Embryonic facial prominence (tissue), 1 donor: ENCODE results near the gene KANSL3.
"Not testable (repeated sequence)": the region's sequence is repeated elsewhere in the genome, so short reads cannot be mapped to it uniquely, and the experiment has no call there.

Experiments used
- DNase-seq: peaks from one replicate; pipeline ENCODE4 v3.0.0-alpha.2; 2016; ENCODE audit errors: extremely low spot score

Gene KANSL3

DNA sequence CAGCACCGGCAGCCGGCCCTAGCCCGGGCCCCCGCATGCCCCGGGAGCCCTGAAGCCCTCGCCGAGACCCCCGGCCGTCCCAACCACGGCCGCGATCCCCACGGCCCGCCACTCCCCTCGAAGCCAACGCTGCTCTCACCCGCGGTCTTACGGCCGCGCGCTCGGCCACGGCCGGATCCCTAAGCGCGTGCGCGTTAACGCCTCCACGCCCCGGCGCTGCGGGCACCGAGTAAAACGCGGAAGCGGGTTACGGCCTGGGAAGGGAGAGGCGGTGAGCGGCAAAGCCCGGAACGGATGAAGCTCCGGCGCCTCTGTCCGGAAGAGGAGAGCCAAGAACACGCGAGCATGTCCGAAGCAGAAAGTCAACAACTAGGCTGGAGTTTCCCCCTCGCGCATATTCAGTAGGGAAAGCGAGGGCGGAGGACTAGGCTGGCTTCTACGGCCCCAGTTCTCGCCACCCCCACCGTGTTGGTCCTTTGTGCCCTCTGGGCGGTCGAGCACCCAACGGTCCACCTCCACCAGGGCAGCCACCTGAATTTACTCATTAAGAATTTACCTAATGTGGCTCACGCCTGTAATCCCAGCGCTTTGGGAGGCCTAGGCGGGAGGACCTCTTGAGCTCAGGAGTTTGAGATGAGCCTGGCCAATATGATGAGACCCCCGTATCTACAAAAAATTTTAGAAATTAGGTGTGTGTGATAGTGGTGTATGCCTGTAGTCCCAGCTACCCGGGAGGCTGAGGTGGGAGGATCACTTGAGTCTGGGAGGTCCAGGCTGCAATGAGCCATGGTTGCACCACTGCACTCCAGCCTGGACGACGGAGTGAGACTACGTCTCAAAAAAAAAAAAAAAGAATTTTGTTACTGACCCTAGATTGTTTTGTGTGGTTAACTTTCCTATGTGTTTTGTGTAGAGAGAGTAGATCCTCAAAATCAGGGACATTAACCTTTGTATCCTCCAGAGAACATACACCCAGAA, at the start of gene KANSL3:
KANSL3 (minus strand) TSS at position 169 of the 978 bp plus-strand sequence. CDS start 1,177 bp downstream, outside the sequence.
- DNase-seq, result peak; percentile 79

DNA sequence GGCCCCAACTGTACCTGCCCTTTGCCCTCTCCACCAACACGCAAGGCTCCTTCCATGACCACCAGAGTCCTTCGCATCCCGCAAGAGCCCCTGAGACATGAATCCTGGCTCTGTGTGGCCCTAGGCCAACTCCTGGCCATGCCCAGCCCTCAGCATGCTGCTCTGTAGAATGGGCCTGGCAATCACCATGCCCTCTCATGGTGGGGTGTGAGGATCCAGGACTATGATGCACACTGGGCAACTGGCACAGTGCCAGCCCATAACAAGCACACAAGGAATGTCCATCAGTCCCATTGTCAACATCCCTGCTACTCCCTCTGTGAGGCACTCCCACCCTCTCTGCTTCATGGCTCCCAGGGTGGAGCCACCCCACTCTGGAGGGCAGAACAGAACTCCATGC, 49.2 kb upstream of the KANSL3 start:
- DNase-seq, result no peak

DNA sequence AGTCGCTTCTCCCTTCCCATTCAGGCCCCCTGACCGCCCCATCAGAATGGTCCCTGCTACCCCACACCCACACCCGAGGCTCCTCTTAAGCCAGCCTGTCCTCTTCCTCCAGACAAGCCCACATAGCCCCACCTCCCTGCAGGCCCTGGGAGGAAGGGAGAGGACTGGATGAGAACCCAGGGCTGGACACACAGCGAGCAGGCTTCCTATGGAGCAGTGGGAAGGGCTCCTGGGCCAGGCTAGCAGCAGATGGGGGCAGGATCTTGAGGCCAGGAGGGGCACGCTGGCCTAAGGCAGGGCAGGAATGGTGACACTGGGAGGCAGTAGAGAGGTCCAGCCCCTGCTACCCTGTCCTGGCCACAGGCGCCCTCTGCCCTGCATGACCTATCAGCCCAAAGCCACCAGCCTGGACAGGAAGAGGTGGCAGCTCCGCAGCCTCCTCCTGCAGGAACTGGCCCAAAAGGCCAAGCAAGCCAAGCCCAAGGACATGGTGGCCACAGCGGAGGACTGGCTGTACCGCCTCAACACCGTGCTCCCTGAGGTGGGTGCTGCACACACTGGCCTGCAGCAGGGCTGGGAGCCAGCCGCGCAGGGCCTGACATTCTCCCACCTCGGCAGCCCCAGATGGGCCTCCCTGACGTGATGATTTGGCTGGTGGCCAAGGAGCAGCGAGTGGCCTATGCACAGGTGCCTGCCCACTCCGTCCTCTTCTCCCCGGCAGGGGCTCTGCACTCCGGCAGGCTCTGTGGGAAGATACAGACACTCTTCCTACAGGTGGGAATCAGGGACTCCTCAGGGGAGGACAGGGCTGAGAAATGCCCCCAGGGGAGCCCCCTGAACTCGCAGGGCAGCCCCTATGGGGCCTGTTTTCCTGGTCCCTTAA, 47.7 kb upstream of the KANSL3 start:
- DNase-seq, result no peak

DNA sequence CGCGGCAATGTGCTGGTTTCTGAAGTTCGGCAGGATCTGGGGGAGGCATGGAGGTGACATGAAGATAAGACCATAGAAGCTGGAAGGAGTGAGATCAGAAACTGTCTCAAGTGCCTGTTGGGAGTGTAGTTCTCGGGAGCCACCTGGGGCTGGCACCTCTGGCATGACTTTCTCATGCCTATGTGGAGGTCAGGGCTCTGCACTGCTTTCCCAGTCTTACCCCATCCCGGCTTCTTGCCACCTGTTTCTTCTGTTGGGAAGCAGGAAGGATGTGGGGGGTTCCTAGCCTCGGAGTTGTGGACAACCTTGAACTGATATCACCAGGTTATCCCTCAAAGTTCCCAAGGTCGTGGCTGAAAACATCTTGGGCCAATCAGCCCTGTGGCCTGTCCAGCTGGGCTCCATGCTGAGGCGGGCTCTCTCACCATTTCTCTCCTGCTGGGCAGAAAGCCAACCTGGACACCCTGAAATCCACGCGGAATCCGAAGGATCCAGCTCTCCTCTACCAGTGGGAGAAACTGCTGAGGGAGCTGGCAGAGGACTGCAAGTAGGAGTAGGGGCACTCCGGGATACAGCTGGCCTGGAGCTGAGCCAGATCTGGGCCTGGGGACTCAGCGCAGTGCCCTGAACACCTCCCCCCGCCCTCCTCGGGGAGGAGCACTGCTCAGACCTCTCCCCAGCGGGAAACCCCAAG, 46.9 kb upstream of the KANSL3 start:
- no peak for DNase-seq

DNA sequence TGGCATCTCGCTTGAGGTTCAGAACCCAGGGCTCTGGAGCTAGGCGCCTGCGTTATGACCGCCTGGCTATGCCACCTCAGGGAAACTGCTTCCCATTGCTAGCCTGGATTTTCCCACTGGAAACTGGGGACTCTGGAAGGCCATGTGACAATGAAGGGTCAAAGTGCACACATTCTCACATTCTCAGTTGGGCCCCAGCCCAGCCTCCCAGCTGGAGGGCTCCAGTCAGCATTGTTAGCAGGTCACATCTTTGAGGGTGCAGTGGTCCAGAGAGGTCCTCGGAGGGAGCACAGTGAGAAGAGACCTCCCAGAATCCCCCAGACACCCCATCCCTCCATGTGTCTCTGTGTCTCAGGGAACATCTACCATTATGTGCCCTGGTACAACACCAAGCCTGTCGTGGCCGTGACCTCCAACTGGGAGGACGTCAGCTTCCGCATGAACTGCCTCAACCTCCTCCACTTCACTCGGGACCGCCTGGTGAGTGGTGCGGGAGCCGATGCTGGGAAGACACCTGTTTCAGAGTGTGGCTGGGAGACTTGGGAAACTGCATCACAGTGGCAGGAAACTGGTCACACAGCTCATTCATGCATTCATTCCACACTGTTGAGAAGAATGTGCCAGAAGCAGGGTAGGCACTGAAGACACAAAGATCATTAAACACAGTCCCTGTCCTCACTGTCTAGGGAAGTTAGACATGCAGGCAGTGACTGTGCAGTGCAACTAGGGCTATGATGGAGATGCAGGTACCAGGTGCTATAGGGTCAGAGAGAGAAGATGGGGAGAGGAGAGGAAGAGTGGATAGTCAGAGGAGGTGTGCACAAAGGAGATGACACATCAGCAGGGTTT, 46.1 kb upstream of the KANSL3 start:
- DNase-seq, result no peak

DNA sequence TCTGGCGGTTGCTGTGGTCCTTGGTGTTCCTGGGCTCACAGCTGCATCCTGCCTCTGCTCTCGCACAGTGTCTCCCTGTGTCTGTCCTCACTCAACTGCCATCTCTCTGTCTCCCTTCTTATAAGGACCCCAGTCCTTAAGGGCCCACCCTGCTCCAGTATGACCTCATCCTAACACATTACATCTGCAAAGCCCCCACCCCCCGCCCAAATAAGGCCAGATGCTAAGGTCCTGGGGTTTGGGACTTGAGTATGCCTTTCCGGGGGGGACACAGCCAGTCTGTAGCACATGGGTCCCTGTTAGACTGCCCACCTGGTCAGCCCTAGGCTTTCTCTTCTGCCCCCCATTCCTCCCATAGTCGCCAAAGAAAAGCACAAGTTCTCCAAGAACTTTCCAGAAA, 45.2 kb upstream of the KANSL3 start:
- DNase-seq, result no peak

DNA sequence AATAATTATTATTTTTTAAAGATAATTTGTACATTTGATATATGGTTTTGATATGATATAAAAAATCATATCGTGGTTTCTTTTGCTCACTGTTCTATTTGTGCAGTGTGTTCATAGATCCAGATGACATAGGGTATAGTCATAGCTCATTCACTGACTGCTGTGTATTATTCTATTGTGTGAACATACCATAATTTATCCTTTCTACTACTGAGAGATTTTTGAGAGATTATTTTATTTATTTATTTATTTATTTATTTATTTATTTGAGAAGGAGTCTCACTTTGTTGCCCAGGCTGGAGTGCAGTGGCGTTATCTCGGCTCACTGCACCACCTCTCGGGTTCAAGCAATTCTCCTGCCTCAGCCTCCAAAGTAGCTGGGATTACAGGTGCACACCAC, 43.4 kb upstream of the KANSL3 start:
- DNase-seq, result no peak

DNA sequence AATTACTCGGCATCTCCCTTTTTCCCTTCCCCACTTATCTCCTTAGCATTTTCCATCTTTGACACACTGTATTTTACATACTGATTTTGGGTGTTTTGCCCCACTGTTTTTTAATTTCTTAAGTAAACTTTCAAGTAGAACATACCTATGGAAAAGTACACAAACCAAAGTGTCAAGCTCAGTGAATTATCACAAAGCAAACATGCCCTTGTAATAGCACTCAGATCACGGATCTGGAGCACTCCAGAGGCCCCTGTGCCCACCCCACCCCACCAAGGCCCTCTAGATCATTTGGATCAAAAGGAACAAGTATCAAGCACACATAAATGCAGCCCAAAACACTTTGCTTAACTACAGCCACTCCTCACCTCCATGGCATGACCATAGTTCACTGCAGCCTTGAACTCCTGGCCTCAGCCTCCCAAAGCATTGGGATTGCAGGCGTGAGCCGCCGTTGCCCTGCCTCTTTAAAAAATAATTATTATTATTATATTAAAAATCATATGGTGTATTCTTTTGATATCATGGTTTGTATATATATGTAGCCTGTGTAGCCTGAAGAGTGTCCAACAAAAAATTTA, 42.5 kb upstream of the KANSL3 start:
- DNase-seq, result no peak

DNA sequence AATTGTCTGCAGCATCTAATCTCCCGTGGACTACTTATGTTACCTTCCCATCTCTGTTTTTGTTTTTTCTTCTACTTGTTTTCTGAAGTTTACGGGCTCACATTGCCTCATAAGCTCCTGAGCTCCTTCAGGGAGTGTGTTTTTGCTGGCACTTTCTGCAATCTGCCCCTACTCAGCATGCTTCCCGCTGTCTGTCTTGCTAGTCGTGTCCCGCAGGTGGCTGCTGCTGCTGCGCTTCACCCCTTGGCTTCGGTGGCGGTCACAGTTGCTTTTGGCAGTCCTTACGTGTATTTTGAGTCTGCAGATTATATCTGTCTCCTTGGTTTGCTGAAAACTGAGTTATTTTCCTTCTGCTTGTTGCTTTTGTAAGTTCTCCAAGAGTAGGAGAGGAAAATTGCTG, 41.7 kb upstream of the KANSL3 start:
- no peak for DNase-seq

DNA sequence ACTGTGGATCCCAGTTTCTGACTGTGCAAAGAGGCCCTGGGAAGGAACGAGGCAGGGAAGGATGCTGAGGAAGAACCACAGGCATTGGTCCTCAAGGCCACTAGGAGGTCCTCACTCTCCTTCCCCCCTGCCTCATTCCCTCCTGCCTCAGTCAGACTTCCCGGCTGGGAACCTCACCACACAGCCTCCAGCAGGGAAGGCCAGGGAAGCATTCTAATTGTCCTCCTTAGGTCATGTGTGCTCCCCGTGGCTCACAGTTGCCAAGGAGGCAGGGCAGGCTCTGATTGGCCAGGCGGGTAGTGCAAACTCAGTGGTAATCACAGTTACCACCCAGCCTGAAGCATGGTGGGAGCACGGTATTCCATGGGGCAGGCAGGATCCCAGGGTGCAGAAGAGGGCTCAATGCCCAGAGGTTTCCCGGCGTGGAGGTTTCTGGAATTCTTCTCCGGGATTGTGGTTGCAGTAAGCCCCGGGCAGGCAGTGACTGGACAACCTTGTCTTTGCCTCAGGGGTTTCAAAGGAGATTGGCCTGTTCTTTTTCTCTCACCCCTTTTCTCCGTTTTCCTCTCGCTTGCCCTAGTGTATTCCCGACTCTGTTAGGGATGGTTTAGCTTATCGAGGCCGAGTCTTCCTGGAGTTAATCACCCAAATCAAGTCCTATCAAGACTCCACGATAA, 31.6 kb upstream of the KANSL3 start:
- DNase-seq, result no peak

DNA sequence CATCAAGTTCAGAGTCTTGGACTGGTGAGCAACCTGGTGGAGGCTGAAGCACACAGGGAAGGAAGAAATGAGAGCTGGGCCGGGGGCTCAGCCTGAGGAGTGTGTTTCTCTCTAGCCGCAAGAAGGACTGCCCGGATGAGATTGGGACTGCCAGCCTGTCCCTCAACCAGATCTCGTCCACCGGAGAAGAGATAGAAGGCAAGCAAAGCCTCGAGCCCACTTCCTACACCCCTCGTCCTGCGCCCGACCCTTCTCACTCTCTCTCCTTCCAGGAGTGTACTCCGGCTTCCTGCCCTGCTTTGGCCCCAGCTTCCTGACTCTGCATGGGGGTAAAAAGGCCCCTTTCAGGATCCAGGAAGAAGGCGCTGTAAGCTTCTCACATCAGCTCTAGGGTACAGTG, 30.7 kb upstream of the KANSL3 start:
- DNase-seq, result no peak

DNA sequence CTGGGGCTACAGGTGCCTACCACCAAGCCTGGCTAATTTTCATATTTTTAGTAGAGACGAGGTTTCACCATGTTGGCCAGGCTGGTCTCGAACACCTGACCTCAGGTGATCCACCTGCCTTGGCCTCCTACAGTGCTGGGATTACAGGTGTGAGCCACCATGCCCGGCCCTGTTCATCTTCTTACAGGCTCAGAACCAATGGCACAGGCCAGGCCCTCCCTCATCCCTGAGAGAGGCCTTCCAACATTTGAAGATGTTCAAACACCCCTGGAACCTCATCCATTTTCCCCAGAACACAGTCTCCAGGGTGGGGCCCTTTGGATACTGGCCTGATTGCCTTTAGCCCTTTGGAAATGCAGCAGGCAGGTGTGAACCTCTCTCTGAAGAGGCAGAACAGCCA, 27.6 kb upstream of the KANSL3 start:
- DNase-seq, result not testable (repeated sequence)

DNA sequence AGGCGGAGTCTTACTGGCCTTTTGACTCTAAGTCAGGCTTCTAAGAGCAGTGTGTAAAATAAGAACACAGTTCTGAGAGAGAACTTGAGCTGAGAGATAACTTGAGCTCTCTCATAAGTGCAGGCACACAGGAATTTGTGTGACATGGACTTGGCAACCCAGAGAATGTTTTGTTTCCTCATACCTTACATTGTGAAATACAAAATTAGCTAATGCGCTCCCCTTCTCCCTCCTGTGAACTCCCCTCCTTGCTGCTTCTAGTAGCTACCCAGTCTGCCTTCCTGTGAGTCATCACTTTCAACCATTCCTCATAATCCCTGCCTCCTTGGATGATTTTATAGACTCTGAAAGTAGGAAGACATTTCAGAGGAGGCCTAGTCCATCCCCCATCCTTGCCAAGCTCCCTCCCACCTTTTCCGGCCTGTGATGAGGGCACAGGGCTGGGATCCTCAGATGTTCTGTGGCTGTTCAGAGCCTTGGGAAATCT, 27.0 kb upstream of the KANSL3 start:
- no peak for DNase-seq

DNA sequence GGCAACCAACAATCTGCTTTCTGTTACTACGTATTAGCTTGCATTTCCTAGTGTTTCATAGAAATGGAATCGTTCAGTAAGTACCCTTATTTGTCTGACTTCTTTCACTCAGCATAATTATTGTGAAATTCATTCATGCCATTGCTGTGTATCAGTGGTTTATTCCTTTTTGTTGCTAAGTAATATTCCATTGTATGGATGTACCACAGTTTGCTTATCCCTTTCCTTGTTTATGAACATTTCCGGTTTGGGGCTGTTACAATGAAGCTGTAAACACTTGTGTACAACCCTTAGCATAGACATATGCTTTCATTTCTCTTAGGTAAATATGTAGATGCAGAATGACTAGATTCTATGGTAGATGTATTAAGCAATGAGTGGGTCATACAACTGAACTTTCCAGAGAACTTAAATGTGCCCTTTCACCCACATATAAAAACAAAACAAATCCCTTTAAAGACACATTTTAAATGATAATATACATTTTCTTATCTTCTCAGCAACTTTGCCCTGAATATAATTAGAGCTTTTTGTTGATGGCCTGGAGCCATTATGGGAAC, 26.3 kb upstream of the KANSL3 start:
- no peak for DNase-seq

DNA sequence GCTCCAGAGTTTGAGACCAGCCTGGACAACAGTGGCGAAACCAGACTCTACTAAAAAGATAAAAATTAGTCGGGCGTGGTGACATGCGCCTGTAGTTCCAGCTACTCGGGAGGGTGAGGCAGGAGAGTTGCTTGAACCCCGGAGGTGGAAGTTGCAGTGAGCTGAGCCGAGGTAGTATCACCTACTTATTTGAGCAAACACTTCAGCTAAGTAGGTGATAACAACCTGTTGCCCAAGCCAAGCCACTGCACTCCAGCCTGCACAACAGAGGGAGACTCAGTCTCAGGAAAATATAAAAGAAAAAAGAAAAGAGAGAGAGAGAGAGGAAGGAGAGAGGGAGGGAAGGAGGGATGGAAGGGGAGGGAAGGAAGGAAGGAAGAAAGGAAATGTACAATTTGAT, 25.7 kb upstream of the KANSL3 start:
- no peak for DNase-seq

DNA sequence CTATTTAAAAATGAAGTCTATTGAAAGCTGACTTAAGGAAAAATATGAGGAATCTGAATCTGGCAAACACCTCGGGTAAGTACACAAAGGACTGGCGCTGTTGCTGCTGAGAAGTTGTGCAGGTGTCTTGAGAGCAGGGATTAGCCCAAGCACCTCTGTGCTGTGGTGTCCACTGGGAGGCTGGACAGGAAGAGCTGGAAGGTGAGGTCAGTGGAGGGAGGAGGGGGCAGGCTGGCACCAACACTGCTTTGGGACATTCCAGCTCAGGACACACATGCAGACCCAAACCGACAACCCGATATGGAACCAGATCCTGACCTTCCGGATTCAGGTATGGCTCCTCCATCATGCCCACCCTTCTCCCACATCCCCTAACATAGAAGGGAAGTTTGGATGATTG, 25.1 kb upstream of the KANSL3 start:
- DNase-seq, result no peak

DNA sequence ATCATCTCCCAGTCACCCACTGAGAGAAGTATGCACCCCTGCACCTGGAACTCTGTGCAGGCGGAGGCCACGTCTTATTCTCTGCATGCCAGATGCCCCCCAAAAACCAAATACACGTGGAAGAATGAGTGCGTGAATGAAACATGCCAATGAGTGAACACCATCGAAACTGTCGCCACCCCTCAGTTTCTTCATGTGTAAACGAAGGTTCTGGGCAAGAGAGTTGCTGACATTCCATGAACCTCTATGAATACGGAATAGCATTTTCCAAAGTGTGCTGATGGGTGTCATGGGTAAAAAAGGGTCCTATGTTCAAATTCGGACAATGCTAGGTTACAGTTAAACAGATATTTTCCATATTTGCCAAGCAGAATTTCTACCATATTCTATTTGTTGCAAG, 24.2 kb upstream of the KANSL3 start:
- DNase-seq, result no peak

DNA sequence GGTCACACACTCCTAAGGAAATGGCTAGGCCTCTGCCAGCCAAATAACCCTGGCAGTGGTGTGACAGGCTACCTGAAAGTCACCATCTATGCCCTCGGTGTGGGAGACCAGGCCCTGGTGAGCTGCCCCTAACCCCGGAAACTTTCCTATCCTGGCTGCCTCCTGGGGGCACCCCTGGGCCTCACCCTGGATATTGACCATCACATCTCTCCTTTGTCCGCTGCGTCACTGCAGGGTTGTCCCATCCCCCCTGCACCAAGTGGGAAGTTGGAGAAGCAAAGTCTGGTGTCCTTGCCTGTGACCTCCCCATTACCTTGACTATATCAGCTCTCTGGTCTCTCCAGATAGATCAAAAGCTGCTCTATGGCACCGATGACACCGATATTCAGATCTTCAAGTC, 23.2 kb upstream of the KANSL3 start:
- no peak for DNase-seq

DNA sequence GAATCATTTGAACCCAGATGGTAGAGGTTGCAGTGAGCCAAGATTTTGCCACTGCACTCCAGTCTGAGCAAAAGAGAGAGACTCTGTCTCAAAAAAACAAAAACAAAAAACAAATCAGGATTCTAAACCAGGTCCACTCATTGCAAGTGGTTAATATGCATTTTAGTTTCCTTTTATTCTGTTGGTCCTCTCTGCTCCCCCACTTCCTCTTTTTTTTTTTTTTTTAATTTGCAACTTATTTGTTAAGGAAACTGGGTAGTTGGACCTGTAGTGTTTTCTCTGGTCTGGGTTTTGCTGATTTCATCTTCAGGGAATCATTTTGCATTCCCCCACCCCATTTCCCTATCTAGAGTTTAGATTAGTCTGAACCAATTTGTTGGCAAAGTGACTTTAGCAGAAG, 18.4 kb upstream of the KANSL3 start:
- no peak for DNase-seq

DNA sequence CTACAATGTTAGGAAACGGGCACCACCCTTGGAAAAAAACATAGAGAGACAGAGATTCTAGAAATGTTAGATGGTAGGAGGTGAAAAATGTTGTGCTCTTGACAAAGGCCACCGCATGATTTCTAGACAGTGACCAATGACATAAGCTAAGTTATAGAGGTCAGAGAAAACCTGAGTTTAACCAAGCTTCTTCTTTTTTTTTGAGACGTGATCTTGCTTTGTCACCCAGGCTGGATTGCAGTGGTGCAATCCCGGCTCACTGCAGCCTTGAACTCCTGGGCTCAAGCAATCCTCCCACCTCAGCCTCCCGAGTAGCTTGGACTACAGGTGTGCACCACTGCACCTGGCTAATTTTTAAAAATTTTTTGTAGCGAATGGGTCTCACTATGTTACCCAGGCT, 17.4 kb upstream of the KANSL3 start:
- DNase-seq, result no peak
